ENCODE measurements around the gene SLX4IP.

SLX4IP gene

GRCh38 chr20:10466855-10467254, 31.8 kb downstream of the SLX4IP start:
- Histone ChIP-seq H3K27me3 (ENCODE audit: insufficient read depth, low read length) (no peaks in the 10 kb centered on the region), H3K36me3 (ENCODE audit: insufficient read depth, low read length) (0 out of 2 replicates have a peak, but pooled peaks cover 8% of the 10 kb centered on the region), H2AFZ (ENCODE audit: low read length, unreplicated experiment) (no peak overlapping the region), H3K4me3 (ENCODE audit: low read depth, low read length) (no peak overlapping the region), H3K79me2 (ENCODE audit: control insufficient read depth, insufficient read depth, low read length, unreplicated experiment) (peaks cover 6% of the 10 kb centered on the region), H3K27ac (ENCODE audit: low read depth, low read length) (no peak overlapping the region), H3K4me1 (ENCODE audit: control insufficient read depth, insufficient read depth, low read length, unreplicated experiment) (peaks cover 41% of the 10 kb centered on the region)

- Histone ChIP-seq H3K36me3 (ENCODE audit: insufficient read depth, low read length) (0 out of 2 replicates have a peak, but pooled peaks cover 5% of the 10 kb centered on the region), H2AFZ (ENCODE audit: low read length, unreplicated experiment) (no peak overlapping the region), H3K27ac (ENCODE audit: low read depth, low read length) (no peak overlapping the region), H3K27me3 (ENCODE audit: insufficient read depth, low read length) (no peaks in the 10 kb centered on the region), H3K79me2 (ENCODE audit: control insufficient read depth, insufficient read depth, low read length, unreplicated experiment) (peaks cover 4% of the 10 kb centered on the region), H3K4me1 (ENCODE audit: control insufficient read depth, insufficient read depth, low read length, unreplicated experiment) (peaks cover 32% of the 10 kb centered on the region), H3K4me3 (ENCODE audit: low read depth, low read length) (no peak overlapping the region)
Measured at GRCh38 chr20:10467681-10468339, 32.7 kb downstream of the SLX4IP start.

GRCh38 chr20:10468340-10468845, 33.3 kb downstream of the SLX4IP start:
- H2AFZ ChIP-seq (ENCODE audit: low read length, unreplicated experiment) = no peak overlapping the region
- H3K36me3 ChIP-seq (ENCODE audit: insufficient read depth, low read length) = no peaks in the 10 kb centered on the region
- no peak overlapping the region for H3K27ac ChIP-seq (ENCODE audit: low read depth, low read length)
- H3K4me3 ChIP-seq (ENCODE audit: low read depth, low read length) = no peak overlapping the region
- no peaks in the 10 kb centered on the region for H3K27me3 ChIP-seq (ENCODE audit: insufficient read depth, low read length)
- H3K4me1 ChIP-seq (ENCODE audit: control insufficient read depth, insufficient read depth, low read length, unreplicated experiment) = peaks cover 32% of the 10 kb centered on the region
- peaks cover 3% of the 10 kb centered on the region for H3K79me2 ChIP-seq (ENCODE audit: control insufficient read depth, insufficient read depth, low read length, unreplicated experiment)

DNA sequence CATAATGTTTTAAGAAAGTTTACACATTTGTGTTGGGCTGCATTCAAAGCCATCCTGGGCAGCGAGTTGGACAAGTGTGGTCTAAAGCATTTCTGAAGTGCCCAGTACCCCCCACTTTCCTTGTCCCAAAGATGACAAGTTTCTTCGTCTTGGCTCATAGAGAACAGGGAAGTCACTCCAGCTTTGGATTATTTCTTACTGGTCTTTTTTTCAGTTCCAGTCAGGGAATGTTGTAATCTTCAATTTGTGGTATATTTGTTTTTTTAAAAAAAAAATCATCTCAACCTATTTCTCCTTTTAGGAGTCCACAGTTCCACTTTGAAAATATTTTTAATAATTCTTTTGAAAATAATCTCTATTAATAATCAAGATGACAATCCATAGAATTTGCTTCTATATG, 34.0 kb downstream of the SLX4IP start:
- no peak overlapping the region for H2AFZ ChIP-seq (ENCODE audit: low read length, unreplicated experiment)
- no peaks in the 10 kb centered on the region for H3K27me3 ChIP-seq (ENCODE audit: insufficient read depth, low read length)
- H3K4me3 ChIP-seq (ENCODE audit: low read depth, low read length) = no peak overlapping the region
- no peak overlapping the region for H3K27ac ChIP-seq (ENCODE audit: low read depth, low read length)
- H3K36me3 ChIP-seq (ENCODE audit: insufficient read depth, low read length) = no peaks in the 10 kb centered on the region
- peaks cover 3% of the 10 kb centered on the region for H3K79me2 ChIP-seq (ENCODE audit: control insufficient read depth, insufficient read depth, low read length, unreplicated experiment)
- peaks cover 32% of the 10 kb centered on the region for H3K4me1 ChIP-seq (ENCODE audit: control insufficient read depth, insufficient read depth, low read length, unreplicated experiment)

- H3K27me3 ChIP-seq (ENCODE audit: insufficient read depth, low read length) = no peaks in the 10 kb centered on the region
- peak overlapping the region; percentile 27 for H2AFZ ChIP-seq (ENCODE audit: low read length, unreplicated experiment)
- peaks cover 4% of the 10 kb centered on the region for H3K79me2 ChIP-seq (ENCODE audit: control insufficient read depth, insufficient read depth, low read length, unreplicated experiment)
- H3K4me1 ChIP-seq (ENCODE audit: control insufficient read depth, insufficient read depth, low read length, unreplicated experiment) = peaks cover 37% of the 10 kb centered on the region
- H3K36me3 ChIP-seq (ENCODE audit: insufficient read depth, low read length) = no peaks in the 10 kb centered on the region
- H3K27ac ChIP-seq (ENCODE audit: low read depth, low read length) = peak overlapping the region; percentile 44; the same call in 1 of the 2 replicates
- no peak overlapping the region for H3K4me3 ChIP-seq (ENCODE audit: low read depth, low read length)
Measured at GRCh38 chr20:10469599-10469998, 34.5 kb downstream of the SLX4IP start.

DNA sequence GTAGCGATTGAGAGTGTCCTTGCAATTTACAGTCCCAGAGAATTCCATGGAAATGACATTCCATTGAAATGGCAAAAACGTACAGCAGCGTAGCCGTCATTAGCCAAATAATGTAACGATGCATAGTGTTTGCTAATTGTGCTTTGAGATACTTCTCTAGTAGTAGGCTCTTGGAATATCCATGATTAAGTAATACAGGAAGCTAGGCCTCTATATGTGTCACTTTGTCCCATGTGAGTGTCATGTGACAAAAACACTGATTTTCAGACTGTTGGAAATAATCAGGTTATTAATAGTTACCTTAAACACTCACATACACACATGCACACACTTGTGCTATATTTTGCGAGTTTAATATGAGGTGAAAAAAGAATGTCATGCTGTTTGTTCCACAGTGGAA, 35.2 kb downstream of the SLX4IP start:
- H3K4me1 ChIP-seq (ENCODE audit: control insufficient read depth, insufficient read depth, low read length, unreplicated experiment) = peaks cover 43% of the 10 kb centered on the region
- H3K36me3 ChIP-seq (ENCODE audit: insufficient read depth, low read length) = no peaks in the 10 kb centered on the region
- H3K27ac ChIP-seq (ENCODE audit: low read depth, low read length) = peak overlapping the region; percentile 44; the same call in 1 of the 2 replicates
- no peaks in the 10 kb centered on the region for H3K27me3 ChIP-seq (ENCODE audit: insufficient read depth, low read length)
- peak overlapping the region; percentile 12; the same call in 1 of the 2 replicates for H3K4me3 ChIP-seq (ENCODE audit: low read depth, low read length)
- peaks cover 11% of the 10 kb centered on the region for H3K79me2 ChIP-seq (ENCODE audit: control insufficient read depth, insufficient read depth, low read length, unreplicated experiment)
- H2AFZ ChIP-seq (ENCODE audit: low read length, unreplicated experiment) = no peak overlapping the region

DNA sequence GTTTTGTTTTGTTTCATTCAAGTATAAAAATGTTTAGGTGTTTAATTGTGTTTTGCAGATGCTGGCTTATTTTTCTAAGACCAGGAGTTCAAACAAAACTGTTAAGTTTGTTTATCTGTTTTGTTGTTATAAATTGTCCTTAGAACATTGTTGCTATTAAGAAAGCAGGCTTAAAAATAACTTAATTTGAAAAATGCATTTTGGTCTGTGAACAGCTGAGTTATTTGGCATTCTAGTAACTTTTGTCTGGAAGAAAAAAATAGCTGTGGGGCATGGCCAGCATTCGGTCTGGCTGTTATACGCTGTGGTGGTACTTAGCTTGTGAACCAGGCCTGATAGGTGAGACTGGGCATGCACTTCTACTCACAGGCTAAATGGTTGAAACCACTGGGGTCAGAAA, 37.8 kb downstream of the SLX4IP start:
- H3K4me1 ChIP-seq (ENCODE audit: control insufficient read depth, insufficient read depth, low read length, unreplicated experiment) = peaks cover 51% of the 10 kb centered on the region
- H3K27ac ChIP-seq (ENCODE audit: low read depth, low read length) = no peak overlapping the region
- H3K36me3 ChIP-seq (ENCODE audit: insufficient read depth, low read length) = no peaks in the 10 kb centered on the region
- no peaks in the 10 kb centered on the region for H3K27me3 ChIP-seq (ENCODE audit: insufficient read depth, low read length)
- peaks cover 18% of the 10 kb centered on the region for H3K79me2 ChIP-seq (ENCODE audit: control insufficient read depth, insufficient read depth, low read length, unreplicated experiment)
- H2AFZ ChIP-seq (ENCODE audit: low read length, unreplicated experiment) = no peak overlapping the region
- no peak overlapping the region for H3K4me3 ChIP-seq (ENCODE audit: low read depth, low read length)

GRCh38 chr20:10474606-10475184, 39.6 kb downstream of the SLX4IP start:
- H3K36me3 ChIP-seq (ENCODE audit: insufficient read depth, low read length) = no peaks in the 10 kb centered on the region
- H3K79me2 ChIP-seq (ENCODE audit: control insufficient read depth, insufficient read depth, low read length, unreplicated experiment) = peaks cover 18% of the 10 kb centered on the region
- H3K4me1 ChIP-seq (ENCODE audit: control insufficient read depth, insufficient read depth, low read length, unreplicated experiment) = peaks cover 42% of the 10 kb centered on the region
- H3K27ac ChIP-seq (ENCODE audit: low read depth, low read length) = no peak overlapping the region
- no peaks in the 10 kb centered on the region for H3K27me3 ChIP-seq (ENCODE audit: insufficient read depth, low read length)
- H2AFZ ChIP-seq (ENCODE audit: low read length, unreplicated experiment) = no peak overlapping the region
- no peak overlapping the region for H3K4me3 ChIP-seq (ENCODE audit: low read depth, low read length)

DNA sequence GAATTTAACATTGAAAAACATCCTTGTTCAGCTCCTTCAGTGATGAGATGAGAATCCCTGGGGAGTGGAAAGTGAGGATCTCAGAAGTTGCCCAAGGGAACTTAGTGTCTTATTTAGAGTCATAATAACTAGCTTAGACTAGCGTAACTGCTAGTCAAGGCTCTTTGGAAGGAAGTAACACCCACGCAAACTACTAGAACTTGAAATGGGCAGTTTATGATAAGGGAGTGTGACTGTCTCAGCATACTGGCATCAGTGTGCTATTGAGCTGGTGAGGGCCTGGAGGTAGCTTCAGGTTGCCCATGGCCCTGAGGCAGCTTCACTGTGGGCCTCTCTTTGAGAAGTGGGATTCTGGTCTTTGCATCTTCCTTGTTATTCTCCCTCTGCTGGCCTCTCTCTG, 40.1 kb downstream of the SLX4IP start:
- H3K36me3 ChIP-seq (ENCODE audit: insufficient read depth, low read length) = no peaks in the 10 kb centered on the region
- no peak overlapping the region for H3K4me3 ChIP-seq (ENCODE audit: low read depth, low read length)
- peaks cover 18% of the 10 kb centered on the region for H3K79me2 ChIP-seq (ENCODE audit: control insufficient read depth, insufficient read depth, low read length, unreplicated experiment)
- no peak overlapping the region for H3K27ac ChIP-seq (ENCODE audit: low read depth, low read length)
- H3K4me1 ChIP-seq (ENCODE audit: control insufficient read depth, insufficient read depth, low read length, unreplicated experiment) = peaks cover 37% of the 10 kb centered on the region
- no peak overlapping the region for H2AFZ ChIP-seq (ENCODE audit: low read length, unreplicated experiment)
- no peaks in the 10 kb centered on the region for H3K27me3 ChIP-seq (ENCODE audit: insufficient read depth, low read length)

GRCh38 chr20:10476319-10476724, 41.2 kb downstream of the SLX4IP start:
- Histone ChIP-seq H3K27ac (ENCODE audit: low read depth, low read length) (no peak overlapping the region), H3K4me3 (ENCODE audit: low read depth, low read length) (no peak overlapping the region), H3K27me3 (ENCODE audit: insufficient read depth, low read length) (no peaks in the 10 kb centered on the region), H2AFZ (ENCODE audit: low read length, unreplicated experiment) (no peak overlapping the region), H3K4me1 (ENCODE audit: control insufficient read depth, insufficient read depth, low read length, unreplicated experiment) (peaks cover 26% of the 10 kb centered on the region), H3K36me3 (ENCODE audit: insufficient read depth, low read length) (no peaks in the 10 kb centered on the region), H3K79me2 (ENCODE audit: control insufficient read depth, insufficient read depth, low read length, unreplicated experiment) (peaks cover 18% of the 10 kb centered on the region)

- no peaks in the 10 kb centered on the region for H3K27me3 ChIP-seq (ENCODE audit: insufficient read depth, low read length)
- no peak overlapping the region for H2AFZ ChIP-seq (ENCODE audit: low read length, unreplicated experiment)
- no peak overlapping the region for H3K4me3 ChIP-seq (ENCODE audit: low read depth, low read length)
- peaks cover 26% of the 10 kb centered on the region for H3K4me1 ChIP-seq (ENCODE audit: control insufficient read depth, insufficient read depth, low read length, unreplicated experiment)
- no peak overlapping the region for H3K27ac ChIP-seq (ENCODE audit: low read depth, low read length)
- no peaks in the 10 kb centered on the region for H3K36me3 ChIP-seq (ENCODE audit: insufficient read depth, low read length)
- H3K79me2 ChIP-seq (ENCODE audit: control insufficient read depth, insufficient read depth, low read length, unreplicated experiment) = peaks cover 17% of the 10 kb centered on the region
Measured at GRCh38 chr20:10478205-10478604, 43.1 kb downstream of the SLX4IP start.

All from ACC112 (cell line).